HL-60/S4 treated with phorbol 12-myristate 13-acetate at 8.2 ng/mL for 4 days and 3 days (cell line): Measurements from ENCODE around the gene GSTA2.
"Not testable (repeated sequence)": the region's sequence is repeated elsewhere in the genome, so short reads cannot be mapped to it uniquely, and the experiment has no call there.

Experiments
- in situ Hi-C: fragments of 300-500 bp; cut with MboI; formaldehyde crosslinking; loops from 2 replicates; pipeline ENCODE4 v1.15.0; 2022; ENCODE audit warnings: low sequenced_read_pairs

Gene GSTA2

DNA sequence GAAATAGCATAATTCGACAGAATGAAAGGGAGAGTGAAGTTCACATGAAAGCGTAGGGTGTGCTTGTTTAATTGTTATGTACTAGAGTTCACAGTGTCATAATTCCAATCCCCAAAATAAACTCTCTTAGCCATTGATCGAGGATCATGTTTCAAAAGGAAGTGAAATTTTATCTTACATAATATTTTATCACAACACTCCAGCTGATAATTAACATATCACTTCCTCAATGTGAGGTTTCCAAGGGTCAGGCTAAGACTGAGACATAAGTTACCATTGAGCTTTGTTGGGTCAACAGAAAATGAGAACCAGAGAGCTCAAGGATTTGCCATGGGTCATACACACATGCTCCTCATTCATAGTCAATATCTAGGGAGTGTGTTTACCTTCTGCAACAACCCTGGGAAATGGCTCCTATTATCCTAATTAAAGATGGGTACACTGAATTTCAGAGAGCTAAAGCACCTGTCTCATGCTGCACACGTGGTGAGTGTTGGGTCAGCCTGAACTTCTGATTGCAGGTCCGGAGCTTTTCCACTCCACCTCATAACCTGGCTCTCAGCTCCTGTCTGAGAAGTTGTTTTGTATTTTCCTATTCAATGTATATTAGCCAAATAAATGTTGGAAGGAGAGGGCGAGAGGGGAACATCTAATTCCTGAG is 3.0 kb downstream of the GSTA2 start:
- in situ Hi-C loops: no loop called here

DNA sequence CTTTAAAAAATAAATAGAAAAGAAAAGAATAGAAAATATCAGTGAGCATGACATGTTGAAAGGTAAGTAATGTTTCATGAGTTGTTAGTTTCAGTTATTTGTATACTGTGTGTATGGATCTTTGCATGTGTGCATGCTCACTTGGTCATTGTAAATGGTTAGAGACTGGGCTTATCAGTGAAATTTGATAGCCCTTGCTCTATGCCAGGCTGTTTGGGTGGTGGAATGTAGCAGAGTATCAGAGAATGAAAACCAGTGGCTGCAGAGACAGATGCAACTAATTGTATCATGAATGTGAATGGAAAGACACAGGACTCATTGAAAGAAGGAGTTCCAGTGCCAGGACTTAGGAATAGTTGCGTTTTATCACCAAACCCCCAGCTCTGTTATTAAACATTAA is 4.2 kb downstream of the GSTA2 start:
- in situ Hi-C loops: no loop called here

DNA sequence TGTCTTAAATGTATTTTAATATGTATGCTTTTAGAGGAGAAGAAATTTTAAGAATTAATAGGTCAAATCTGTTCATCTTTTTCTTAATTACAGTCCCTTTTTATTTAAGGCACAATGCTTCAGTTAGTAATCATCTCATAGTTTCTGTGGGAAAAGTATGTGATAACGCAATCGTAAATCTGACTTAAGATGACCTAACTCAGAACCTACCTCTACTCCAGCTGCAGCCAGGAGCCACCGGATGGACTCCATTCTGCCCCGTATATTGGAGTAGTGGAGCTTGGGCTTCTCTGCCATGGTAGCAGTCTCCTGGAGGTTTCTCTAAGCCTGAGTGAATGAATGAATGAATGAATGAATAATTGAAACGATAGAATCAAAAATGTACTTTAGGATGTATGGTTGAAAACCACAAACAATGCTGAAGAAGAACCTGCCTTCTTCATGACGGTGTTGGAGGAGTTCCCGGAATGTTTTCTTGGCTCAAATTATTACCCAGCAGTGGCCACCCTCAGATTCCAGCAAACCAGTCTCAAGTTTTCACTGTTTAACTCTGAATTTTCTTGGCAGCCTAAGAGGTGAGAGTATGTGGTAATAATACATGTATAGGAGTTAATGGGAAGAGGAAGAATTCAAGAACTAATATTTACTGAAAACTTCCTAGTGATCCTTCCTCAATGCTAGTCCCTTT is 5.5 kb downstream of the GSTA2 start:
- in situ Hi-C loops: not testable (repeated sequence)

DNA sequence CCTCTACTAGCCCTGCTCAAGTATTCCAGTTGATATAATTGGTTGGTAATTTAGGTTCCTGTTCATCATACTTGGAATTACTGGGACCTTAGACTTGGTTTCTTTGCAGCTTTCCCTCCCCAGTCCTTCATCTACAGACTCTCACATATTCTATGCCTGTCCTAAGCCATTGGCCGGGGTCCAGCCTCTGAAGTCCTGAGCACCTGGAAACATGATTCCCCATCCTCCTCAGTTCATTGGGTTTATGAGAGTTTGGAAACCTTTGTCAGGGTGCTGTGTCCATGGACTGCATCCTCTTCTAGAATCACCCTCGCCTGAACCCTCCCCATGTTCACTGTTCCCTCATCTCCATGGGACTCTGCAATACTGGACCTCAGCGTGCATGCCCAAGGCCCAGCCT is 8.8 kb downstream of the GSTA2 start:
- in situ Hi-C loops: no loop called here

DNA sequence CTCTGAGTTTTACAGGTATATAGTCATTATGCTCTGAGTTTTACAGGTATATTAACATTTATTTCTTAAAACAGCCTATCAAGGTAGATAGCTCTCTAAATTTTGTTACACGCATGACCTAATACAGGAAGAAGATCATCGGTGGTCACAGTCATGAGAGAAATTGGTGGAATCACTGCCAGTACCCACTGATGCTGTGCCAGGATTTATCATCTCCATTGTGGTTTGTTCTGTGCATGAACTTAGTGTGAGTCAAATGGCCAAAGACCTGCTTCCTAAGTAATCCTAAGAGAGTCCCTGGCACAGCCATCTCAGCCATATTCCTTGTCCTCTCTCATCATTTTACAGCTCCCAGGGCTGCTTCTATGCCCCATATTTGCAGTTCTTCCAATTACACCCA is 10.1 kb downstream of the GSTA2 start:
- in situ Hi-C loops: not testable (repeated sequence)

DNA sequence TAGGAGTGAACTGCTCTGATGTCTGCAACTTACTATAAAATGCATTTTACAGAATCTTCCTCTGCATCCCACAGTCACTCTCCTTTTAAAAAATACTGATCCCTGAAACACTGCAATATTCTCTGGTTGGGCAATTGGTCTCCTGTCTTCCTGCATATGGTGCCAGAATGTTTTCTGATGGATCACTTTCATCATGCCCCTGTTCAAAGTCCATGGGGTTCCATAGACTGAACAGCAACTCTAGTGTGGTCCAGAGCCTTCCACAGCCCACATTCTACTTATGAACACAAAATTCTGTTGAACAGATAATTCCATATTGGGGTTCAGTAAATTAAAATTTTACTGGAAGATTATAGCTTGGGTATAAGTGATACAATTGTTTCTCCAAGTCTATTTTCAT is 11.0 kb downstream of the GSTA2 start:
- in situ Hi-C loops: no loop called here

DNA sequence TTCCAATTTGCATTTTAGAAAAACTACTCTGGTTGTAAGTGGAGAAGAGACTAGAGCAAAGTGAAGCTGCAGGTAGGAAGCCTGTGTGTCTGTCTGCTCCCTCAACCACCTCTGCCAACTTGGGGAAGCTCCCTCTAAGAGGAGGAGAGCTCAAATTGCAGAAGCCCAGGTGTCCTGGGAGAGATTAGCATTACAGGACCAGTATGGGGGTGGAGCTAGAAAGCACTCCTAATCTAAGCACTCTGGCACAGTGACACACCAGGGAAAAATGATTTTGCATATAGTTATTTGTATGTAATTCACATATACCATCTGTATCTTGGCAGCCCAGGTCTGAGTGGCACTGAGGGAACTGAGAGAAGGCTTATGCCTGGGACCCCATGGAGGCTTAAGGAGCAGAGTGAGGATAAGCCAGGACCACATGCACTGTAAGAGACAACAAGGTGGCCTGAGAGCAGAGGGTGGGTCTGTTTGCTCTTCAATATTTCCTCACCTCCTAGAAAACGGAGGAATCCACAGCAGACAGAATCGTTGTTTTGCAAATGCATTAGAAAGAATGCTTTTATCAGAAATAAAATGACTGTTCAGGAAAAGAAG is 13.6 kb downstream of the GSTA2 start:
- in situ Hi-C loops: no loop called here

DNA sequence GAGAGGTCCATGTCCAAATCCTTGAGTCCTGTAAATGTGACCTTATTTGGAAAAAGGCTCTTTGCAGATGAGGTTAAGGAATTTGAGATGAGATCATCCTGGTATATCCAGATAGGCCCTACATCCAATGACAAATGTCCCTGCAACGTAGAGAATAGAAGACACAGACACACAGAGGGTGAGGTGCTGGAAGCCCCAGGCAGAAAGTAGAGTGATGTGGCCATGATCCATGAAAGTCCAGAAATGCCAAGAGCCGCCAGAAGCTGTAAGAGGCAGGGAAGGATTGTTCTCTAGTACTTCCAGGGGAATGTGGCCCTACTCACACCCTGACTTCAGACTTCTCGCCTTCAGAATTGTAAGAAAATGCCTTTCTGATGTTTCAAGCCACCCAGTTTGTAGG is 16.0 kb downstream of the GSTA2 start:
- in situ Hi-C loops: not testable (repeated sequence)

DNA sequence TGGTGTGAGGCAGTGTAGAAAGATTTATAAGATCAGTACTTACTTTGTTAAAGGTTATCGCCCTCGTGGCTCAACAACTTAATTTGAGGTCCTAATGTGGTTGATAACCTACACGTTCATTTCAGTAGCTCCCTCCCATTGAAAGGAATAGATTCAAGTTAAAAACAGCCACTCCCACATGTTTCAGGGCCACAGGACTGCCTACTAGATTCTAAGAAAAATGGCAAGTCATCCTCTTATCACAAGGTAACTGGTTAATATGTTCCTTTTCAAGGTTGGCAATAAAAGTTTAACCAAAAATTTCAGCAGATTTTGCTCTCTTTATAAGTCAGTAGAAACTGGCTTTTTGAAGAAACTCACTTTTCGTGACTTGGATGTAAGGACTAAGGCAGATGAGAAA is 17.1 kb downstream of the GSTA2 start:
- in situ Hi-C loops: no loop called here

DNA sequence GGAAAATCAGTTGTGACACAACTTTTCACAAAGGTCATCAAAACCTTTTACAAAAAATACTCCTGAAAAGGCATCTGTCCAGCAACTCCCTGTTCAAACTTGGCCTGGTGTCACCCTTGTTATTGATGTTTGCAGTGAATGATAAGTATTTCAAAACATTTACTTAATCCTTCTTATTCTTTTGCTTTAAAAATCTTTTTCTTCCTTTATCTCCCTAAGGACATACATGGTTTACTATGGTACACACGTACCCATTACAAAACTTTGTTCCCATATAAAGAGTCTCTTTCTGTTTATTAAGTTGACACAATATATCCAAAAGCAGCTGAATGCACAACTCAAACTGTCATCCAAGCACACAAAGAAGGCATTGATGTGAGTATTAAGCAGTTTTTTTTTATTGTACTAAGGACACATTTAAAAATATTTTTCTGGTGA is 17.5 kb downstream of the GSTA2 start:
- in situ Hi-C loops: no loop called here

DNA sequence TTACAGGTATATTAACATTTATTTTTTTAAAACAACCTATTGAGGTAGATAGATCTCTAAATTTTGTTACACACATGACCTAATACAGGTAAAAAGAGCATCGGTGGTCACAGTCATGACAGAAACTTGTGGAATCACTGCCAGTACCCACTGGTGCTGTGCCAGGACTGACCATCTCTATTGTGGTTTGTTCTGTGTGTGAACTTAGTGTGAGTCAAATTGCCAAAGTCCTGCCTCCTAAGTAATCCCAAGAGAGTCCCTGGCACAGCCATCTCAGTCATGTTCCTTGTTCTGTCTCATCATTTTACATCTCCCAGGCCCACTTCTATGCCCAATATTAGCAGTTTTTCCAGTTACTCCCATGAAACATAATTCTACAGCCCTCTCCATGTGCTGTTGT is 21.4 kb downstream of the GSTA2 start:
- in situ Hi-C loops: no loop called here

DNA sequence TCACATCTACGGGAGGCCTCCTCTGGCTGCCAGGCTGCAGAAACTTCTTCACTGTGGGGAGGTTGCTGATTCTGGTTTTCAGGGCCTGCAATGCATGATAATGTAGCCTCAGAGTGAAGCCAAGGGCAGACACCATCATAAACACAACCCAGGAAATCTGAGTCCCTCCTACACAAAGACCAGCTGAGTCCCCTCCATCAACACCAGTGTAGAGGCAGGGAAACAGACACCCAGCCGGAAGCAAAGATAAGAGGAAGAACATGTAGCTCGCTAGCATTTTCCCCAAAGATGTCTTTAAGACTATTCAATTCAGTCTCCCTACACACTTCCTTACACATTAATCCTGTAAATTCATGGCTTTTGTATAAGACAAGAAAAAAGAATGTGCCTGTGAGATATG is 23.6 kb downstream of the GSTA2 start:
- in situ Hi-C loops: no loop called here

DNA sequence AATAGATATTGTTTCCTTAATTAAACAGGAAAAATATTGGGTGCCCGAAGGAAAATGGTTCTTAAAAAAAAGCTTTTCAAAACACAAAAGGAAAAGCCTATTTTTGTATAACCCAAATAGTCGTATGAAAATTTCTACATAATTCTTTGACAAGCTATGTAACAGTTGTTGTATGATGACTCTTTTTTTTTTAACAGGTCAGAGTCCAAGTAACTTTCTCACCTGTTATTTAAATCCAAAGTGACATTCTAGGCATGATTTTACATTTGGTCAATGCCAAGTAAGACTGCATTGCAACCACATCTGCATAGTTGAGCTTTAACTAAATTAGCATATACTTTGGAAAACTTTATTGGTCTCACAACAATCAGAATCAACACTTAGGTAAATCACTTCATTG is 24.1 kb downstream of the GSTA2 start:
- in situ Hi-C loops: no loop called here

DNA sequence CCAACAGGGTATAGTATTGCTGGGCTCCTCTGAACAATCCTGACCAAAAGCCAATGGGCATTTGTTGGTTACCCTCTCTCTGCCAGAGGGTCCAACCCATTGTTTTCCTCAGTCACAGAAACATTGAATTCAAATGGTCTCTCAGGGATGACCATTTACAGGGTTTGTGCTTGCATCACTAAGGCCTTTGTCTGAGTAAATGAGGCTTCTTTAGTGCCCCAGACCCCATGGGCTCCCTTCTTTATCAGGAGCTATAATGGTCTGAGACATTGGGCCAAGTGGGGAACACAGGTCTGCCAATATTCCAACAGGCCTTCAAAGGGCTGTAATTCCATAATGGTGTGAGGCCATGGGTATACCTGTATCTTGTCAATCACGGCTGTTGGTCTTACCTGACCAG is 27.1 kb downstream of the GSTA2 start:
- in situ Hi-C loops: no loop called here

DNA sequence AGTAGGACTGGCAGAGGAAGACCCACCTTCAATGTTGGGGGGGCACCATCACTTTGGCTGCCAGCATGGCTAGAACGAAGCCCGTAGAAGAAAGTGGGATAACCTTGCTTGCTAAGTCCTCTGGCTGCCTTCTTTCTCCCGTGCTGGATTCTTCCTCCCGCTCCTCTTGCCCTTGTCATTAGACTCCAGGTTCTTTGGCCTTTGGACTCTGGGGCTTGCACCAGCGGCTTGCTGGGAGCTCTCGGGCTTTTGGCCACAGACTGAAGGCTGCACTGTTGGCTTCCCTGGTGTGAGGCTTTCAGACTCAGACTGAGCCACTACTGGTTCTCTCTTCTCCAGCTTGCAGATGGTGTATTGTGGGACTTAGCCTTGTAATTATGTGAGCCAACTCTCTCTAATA is 28.2 kb downstream of the GSTA2 start:
- in situ Hi-C loops: no loop called here

DNA sequence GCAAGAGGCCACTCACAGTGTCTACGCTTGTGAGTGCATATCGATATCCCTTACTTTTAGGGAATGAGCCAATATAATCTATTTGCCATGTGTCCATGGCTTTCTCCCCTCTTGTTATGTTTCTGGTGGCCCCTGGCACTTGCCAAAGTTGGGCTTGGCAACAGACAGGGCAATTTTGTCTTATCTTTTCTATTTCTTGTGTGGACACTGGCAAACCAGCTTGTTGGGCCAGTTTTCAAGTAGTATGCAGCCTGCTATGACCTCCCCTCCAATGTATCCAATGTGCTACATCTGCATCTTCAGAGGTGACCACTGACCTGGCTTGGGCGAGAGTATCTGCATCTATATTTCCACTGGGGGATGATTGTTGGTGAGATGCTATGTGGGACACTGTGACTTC is 29.2 kb downstream of the GSTA2 start:
- in situ Hi-C loops: no loop called here

DNA sequence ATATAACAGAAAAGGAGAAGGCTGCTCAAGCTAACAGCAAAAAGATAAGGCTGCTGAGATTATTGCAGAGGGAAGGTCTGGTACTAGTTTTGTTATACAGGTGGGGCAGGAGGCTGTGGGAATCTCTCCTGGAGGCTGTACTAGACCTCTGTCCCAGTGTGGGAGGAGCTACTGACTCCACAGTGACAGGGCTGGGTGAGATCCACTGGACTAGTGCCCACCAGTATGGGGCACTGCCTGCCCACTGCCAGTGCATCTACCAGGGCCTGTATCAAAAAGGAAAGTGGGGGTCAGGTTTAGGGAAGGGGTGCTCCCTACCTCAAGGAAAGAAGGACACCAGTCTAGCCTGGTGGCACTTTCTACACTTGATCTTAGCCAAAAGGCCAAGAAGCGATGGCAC is 30.1 kb downstream of the GSTA2 start:
- in situ Hi-C loops: no loop called here

DNA sequence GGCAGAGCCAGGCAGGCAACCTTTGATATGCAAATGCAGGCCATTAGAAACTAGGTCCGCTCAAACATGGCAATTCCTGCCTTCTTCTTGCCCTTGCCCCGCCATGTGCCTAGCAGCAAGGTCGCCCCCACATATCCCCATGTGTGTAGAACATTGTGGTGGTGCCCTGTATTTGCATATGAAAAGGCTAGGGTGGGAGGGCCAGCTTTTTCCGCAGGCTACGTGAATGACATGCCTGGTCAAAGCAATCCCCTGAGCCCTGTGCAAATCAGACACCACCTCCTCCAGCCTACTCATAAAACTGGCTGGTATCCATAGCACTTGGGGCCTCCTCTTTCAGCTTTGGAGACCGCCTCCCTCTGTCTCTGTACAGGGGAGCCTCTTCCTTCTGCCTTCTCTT is 31.6 kb downstream of the GSTA2 start:
- in situ Hi-C loops: no loop called here

DNA sequence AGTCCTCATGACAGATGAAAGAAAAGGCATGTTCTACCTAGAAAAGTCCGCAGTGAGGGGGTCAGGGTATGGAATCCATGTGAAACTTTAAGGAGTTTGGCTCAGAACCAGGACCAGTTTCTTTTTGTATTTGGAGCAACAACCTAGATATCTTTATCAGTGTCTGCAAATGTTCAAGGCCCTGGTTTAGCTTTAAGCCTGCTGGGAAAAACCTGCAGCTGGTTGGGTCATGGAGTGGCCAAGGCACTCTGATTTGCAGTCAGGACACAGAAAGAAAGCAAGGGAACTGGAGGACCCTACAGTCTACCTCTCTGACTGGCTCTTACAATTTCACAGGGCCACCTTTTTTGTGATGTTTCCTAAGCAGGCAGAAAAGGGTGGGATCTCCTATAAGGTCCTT is 33.7 kb downstream of the GSTA2 start:
- in situ Hi-C loops: no loop called here

DNA sequence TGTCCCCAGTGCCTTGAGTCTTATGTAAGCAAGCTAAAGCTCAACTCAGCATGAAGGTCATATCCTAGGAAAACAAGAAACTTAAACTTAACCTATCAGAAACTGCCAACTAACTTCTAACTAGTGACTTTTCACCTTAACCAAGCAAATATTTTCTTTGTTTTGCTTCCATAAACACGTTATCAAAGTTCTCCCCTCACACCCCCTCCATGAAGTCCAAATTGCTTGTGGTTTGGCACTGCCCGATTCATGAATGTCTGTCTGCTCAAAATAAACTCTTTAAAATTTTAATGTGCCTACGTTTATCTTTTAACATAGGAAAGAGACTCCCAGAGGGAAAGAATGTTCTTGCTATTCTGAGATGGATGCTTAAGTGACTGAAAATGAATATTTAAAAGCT is 34.9 kb downstream of the GSTA2 start:
- in situ Hi-C loops: no loop called here

DNA sequence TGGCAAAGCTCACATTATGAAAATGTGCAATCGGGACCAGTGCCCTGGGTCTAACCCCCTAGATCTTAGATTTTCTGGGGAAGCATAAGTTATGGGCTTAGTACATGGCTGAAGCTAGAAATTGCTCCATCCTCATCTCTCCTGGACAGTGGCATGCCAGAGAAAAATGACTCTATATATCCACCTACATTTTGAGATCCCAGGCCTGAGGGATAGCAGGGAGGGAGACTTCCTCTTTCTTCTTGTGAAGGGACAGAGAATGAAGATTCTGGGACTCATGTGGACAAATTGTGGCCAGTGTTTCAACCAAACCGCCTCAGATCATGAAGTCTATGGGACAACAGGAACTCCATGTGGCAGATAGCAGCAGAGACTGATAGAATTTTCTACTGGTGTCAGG is 35.4 kb downstream of the GSTA2 start:
- in situ Hi-C loops: no loop called here

DNA sequence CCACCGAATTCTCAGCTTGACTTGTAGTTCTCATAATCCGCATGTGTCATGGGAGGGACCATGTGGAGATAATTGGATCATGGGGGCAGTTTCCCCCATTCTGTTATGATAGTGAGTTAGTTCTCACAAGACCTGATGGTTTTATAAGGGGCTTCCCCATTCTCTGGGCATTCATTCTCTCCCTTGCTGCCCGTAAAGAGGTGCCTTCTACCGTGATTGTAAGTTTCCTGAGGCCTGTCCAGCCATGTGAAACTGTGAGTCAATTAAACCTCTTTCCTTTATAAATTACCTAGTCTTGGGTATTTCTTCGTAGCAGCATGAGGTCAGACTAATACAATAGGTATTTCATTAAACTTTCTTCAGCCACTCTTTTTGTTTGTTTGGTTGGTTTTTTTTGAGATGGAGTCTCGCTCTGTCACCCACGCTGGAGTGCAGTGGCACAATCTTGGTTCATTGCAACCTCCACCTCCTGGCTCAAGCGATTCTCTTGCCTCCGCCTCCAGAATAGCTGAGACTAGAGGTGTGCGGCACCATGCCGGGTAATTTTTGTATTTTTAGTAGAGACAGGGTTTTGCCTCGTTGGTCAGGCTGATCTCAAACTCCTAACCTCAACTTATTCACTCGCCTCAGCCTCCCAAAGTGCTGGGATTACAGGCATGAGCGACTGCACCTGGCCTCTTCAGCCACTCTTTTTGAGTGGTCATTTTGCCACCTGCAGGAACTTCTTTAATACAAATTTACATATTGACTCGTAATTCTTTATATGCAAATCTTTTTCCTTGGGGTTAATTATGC is 36.3 kb downstream of the GSTA2 start:
- in situ Hi-C loops: no loop called here
